ENCODE data around the gene OXSR1.

Gene OXSR1

DNA sequence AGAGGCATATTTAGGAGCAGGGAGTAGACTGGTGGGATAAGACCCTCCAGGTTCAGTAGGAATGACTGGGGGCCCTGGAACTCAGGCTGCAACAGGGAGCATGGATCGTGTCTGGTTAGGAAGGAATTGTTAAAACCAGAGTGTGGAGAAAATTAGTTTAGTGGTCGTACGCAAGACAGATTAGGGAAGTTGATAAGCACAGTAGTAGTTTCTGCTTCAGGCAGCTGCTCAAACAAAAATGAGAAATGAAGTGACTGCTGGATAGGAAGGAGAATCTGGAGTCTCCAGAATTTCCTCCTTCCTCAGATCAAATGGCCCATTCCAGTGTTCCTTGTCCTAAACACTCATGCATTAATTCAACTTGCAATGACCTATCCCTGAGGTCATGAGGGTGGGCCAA is 15.6 kb upstream of the OXSR1 start:
- no peak for DNase-seq (ENCODE audit: extremely low read depth, low read depth)

GRCh38 chr3:38150780-38151528 is 14.4 kb upstream of the OXSR1 start:
- DNase-seq (ENCODE audit: extremely low read depth, low read depth) = no peak
- TF ChIP-seq, protein P1, sequence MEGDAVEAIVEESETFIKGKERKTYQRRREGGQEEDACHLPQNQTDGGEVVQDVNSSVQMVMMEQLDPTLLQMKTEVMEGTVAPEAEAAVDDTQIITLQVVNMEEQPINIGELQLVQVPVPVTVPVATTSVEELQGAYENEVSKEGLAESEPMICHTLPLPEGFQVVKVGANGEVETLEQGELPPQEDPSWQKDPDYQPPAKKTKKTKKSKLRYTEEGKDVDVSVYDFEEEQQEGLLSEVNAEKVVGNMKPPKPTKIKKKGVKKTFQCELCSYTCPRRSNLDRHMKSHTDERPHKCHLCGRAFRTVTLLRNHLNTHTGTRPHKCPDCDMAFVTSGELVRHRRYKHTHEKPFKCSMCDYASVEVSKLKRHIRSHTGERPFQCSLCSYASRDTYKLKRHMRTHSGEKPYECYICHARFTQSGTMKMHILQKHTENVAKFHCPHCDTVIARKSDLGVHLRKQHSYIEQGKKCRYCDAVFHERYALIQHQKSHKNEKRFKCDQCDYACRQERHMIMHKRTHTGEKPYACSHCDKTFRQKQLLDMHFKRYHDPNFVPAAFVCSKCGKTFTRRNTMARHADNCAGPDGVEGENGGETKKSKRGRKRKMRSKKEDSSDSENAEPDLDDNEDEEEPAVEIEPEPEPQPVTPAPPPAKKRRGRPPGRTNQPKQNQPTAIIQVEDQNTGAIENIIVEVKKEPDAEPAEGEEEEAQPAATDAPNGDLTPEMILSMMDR (IDR thresholded peaks at IDR 0.05; ENCODE audit: low read depth, low read length) = peak; percentile 1

More for the DNA sequence above, 15.6 kb upstream of the OXSR1 start:
- TF ChIP-seq, protein P1 (IDR thresholded peaks at IDR 0.05; ENCODE audit: low read depth, low read length) = no peak

DNA sequence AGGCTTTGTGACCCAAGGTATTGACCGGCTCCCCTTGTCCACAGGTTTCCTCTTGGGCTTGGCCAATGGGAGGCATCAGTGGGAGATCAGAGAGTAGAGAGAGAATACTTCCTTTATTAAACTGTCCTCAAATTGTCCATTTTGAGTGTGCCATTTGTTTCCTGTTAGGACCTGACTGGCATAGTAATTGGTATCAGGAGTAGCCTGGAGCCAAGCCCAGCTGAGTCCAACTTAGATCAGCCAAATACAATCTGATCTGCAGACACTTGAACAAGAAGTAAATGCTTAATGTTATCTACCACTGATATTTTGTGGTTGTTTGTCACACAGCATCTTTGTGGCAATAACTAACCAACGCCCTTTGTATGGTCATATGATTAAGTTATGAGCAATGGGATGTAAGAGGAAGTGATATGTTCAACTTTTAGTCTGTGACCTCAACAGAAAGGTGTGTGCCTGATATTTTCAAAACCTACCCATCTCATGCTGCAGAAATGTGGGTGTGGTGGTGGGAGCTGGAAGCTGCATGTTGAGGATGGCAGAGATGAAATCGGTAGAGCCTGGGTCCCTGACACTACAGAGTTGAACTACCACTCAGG is 13.6 kb upstream of the OXSR1 start:
- no peak for DNase-seq (ENCODE audit: extremely low read depth, low read depth)
- TF ChIP-seq, protein P1 (IDR thresholded peaks at IDR 0.05; ENCODE audit: low read depth, low read length) = no peak

- TF ChIP-seq, protein P1 (IDR thresholded peaks at IDR 0.05; ENCODE audit: low read depth, low read length) = no peak
- no peak for DNase-seq (ENCODE audit: extremely low read depth, low read depth)
Measured at GRCh38 chr3:38152609-38153008, 12.7 kb upstream of the OXSR1 start.

DNA sequence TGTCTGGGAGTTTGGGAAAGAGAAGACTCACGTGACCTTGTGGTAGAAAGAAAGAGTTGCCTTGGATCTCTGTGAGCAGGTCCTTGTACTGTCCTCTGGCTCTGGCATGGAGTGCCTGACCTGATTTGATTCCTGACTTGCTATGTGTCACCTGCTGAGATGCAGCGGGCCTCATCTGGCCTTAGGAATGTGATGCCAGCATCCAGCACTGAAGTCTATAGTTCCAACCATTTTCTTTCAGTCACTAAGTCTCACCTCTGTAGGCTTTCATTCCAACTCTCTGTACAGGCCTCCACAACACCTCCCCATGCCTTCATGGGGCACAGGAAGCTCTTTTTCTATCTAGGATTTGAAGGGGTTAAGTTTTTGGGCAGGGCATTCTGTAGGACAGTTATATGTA is 12.1 kb upstream of the OXSR1 start:
- TF ChIP-seq, protein P1 (IDR thresholded peaks at IDR 0.05; ENCODE audit: low read depth, low read length) = no peak
- DNase-seq (ENCODE audit: extremely low read depth, low read depth) = no peak

DNA sequence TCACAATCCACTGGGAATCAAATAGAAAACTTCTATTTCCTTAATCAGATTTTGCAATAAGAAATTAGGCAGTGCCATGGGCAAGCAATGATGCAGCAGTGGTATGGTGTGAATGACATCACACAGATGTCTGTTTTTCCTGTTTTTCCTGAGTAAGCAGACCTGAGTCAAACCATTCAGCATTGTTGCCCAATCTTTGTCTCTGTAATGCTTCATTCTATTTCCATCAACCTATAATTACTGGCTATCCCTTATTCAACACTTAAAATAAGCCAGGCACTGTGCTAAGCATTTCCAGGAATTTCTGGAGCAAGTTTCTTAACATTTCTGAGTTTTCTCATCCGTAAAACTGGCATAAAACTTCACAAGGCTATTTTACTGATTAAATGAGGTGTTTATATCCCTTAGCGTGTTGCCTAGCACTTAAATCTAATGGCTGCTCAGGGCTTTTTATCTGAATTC is 11.3 kb upstream of the OXSR1 start:
- TF ChIP-seq, protein P1 (IDR thresholded peaks at IDR 0.05; ENCODE audit: low read depth, low read length) = no peak
- DNase-seq (ENCODE audit: extremely low read depth, low read depth) = peak; percentile 63

GRCh38 chr3:38154625-38155255 is 10.6 kb upstream of the OXSR1 start:
- TF ChIP-seq, protein P1 (IDR thresholded peaks at IDR 0.05; ENCODE audit: low read depth, low read length) = no peak
- DNase-seq (ENCODE audit: extremely low read depth, low read depth) = no peak

Data from AG09319 (cell line).